Kidney (tissue), 14 donors: ENCODE measurements around the gene CKAP2L. TPM values are rescaled to one million over a fixed set of nuclear protein-coding genes. Genes with fewer than 3 reads are reported as not detected.

Experiments
- DNase-seq, 5 donors: peaks; one replicate each; pipeline ENCODE4 v3.0.0-alpha.2; 2013 to 2020
- FAIRE-seq: peaks from 2 replicates; lab custom pipeline; 2012; peaks lifted over from hg19 to GRCh38; lab: Jason Lieb, UNC
- H3K27ac ChIP-seq, 2 donors: one replicate each; pipeline ENCODE4 v1.7.0; 2013; ENCODE audit warnings: low read depth in 2 of 2, low read length in 2 of 2, inconsistent platforms in 1 of 2
- H3K27me3 ChIP-seq: one replicate; pipeline ENCODE4 v1.7.1; 2013; ENCODE audit warnings: low read length, inconsistent platforms; ENCODE audit not compliant: control insufficient read depth, insufficient read depth
- H3K36me3 ChIP-seq, 3 donors: one replicate each; pipeline versions ENCODE4 v1.7.0 to v1.7.1; 2013; ENCODE audit warnings: low read length in 3 of 3, control low read depth in 1 of 3, inconsistent platforms in 1 of 3; ENCODE audit not compliant: insufficient read depth in 3 of 3, control insufficient read depth in 2 of 3
- H3K4me1 ChIP-seq, 3 donors: one replicate each; pipeline versions ENCODE4 v1.7.0 to v1.7.1; 2013; ENCODE audit warnings: low read length in 3 of 3, inconsistent platforms in 1 of 3, low read depth in 1 of 3; ENCODE audit not compliant: control insufficient read depth in 2 of 3, insufficient read depth in 2 of 3
- H3K4me3 ChIP-seq, 3 donors: one replicate each; pipeline versions ENCODE4 v1.7.0 to v1.8.1; 2013; ENCODE audit warnings: low read length in 3 of 3, control low read depth in 1 of 3, inconsistent platforms in 1 of 3
- H3K9ac ChIP-seq, 3 donors: one replicate each; pipeline versions ENCODE4 v1.7.0 to v1.7.1; 2013; ENCODE audit warnings: low read length in 3 of 3, control low read depth in 1 of 3, inconsistent platforms in 1 of 3
- H3K9me3 ChIP-seq, 3 donors: one replicate each; pipeline versions ENCODE4 v1.7.0 to v1.7.1; 2013; ENCODE audit warnings: low read length in 3 of 3, control low read depth in 1 of 3, inconsistent platforms in 1 of 3; ENCODE audit not compliant: control insufficient read depth in 2 of 3, insufficient read depth in 1 of 3
- intact Hi-C: fragments of 100-400 bp; cut with DNase I; formaldehyde crosslinking; loops from one replicate; pipeline ENCODE4 v1.11.1; 2022
- polyA plus RNA-seq: library from polyadenylated mRNA; stranded (reverse); fragments of 350-450 nt; fragmentation: Illumina TruSeq; extraction: RNeasy Lipid Tissue Mini Kit (QIAGEN cat#74804); gene quantifications from one replicate; pipeline ENCODE4 v1.2.3, GENCODE V29; 2014; ENCODE audit warnings: low read depth, low replicate concordance; ENCODE audit not compliant: insufficient read depth
- total RNA-seq: library from RNA; stranded (reverse); fragmentation: NEBNext Ultra II Directional; extraction: Animal tissue kit (Norgen Biotek cat#: 25700); gene quantifications from one replicate; pipeline ENCODE4 v1.2.1, GENCODE V29; 2021
- TF ChIP-seq, protein P1 (sequence below): IDR thresholded peaks from 3 replicates; pipeline ENCODE4 v1.5.1; 2012; ENCODE audit warnings: mild to moderate bottlenecking, moderate library complexity, borderline replicate concordance; ENCODE audit not compliant: insufficient read depth; ENCODE audit errors: extremely low read depth
- donor health status: control.
- donor health status: control.
- donor health status: control.
- donor health status: control.
- donor health status: control.
- donor health status: DM: yes; HTN: yes; CAD: no.
- donor health status: Normal renal cell carcinoma (clear cell type).

The CKAP2L gene
- total and polyA plus RNA-seq, 2 donors from 2014 or later, result 0.88 TPM; not detected in 1

DNA sequence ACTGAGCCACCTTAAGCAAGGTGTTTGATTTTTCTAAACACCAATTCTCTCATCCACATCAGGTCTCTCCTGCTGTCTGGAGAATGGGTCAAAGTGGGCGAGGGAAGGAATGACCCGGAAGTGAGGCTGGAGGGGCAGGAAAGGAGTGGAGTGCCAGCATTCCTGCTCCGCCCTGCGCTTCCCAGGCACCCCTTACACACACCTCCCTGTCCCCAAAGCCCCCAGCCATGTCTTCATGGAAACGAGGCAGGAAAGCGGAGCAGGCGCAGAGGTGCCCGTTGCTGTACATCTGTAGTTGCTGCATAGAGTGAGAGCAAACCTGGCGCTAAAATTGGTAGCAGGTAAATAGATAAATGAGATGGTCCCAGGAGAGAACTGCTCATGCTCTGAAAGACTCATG lies 70.8 kb downstream of the CKAP2L start:
- Histone ChIP-seq H3K36me3 (no peaks in the 10 kb centered on the region), H3K4me1 (peaks cover 0 to 7% (median 0%) of the 10 kb centered on the region in 3 donors), H3K27ac (no peak overlapping the region), H3K9me3 (no peaks in the 10 kb centered on the region), H3K9ac (no peak overlapping the region), H3K27me3 (no peaks in the 10 kb centered on the region), H3K4me3 (no peak overlapping the region)
- DNase-seq (no peak), FAIRE-seq (no peak)
- intact Hi-C loops, result no loop called here
- TF ChIP-seq, protein P1, sequence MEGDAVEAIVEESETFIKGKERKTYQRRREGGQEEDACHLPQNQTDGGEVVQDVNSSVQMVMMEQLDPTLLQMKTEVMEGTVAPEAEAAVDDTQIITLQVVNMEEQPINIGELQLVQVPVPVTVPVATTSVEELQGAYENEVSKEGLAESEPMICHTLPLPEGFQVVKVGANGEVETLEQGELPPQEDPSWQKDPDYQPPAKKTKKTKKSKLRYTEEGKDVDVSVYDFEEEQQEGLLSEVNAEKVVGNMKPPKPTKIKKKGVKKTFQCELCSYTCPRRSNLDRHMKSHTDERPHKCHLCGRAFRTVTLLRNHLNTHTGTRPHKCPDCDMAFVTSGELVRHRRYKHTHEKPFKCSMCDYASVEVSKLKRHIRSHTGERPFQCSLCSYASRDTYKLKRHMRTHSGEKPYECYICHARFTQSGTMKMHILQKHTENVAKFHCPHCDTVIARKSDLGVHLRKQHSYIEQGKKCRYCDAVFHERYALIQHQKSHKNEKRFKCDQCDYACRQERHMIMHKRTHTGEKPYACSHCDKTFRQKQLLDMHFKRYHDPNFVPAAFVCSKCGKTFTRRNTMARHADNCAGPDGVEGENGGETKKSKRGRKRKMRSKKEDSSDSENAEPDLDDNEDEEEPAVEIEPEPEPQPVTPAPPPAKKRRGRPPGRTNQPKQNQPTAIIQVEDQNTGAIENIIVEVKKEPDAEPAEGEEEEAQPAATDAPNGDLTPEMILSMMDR, result no peak

DNA sequence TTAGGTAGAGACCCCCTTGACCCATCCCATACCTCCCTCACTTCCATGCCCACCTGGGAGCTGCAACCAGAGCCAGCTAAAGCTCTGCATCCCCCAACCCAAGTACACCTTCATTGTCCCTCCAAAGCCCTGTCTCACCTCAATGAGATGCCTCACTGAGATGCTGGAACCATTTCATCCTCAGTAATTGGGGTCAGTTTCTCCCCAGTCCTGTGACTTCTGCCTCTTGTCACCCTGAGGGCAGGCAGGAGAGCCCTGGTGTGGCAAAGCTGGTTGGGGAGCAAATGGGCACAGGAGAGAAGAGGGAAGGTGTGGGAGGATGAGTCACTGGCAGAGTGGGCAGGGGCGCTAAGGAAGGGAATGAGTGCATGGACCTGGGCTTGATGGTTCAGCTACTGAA lies 71.5 kb downstream of the CKAP2L start:
- Histone ChIP-seq H3K4me1 (peaks cover 0 to 7% (median 0%) of the 10 kb centered on the region in 3 donors), H3K36me3 (no peaks in the 10 kb centered on the region), H3K4me3 (no peak overlapping the region), H3K9ac (no peak overlapping the region), H3K27me3 (no peaks in the 10 kb centered on the region), H3K27ac (no peak overlapping the region), H3K9me3 (no peaks in the 10 kb centered on the region)
- intact Hi-C loops, result no loop called here
- FAIRE-seq (no peak), DNase-seq (no peak)
- TF ChIP-seq, protein P1, result no peak

DNA sequence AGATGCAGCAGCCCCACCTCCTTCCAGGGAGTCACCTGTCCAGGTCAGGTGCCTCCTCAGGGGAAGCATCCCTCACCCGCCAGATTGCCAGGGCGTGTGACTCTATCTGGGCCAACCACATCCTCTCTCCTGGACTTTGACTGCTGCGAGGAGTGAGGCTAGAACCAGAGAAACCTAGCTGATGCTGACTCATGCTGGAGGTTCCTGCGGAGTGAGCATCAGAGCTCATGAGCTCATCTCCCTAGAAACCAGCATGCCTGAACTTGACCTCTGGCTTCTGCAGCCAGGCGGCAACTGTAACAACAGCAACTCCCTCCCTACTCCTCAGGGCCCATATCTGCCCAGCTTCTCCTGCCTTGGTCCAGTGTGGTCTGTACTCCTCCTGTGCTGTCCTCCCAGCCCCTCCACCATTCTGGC lies 71.9 kb downstream of the CKAP2L start:
- Histone ChIP-seq H3K4me3 (no peak overlapping the region), H3K27ac (peak overlapping the region in 1 of 2 donors; percentile 27), H3K9me3 (no peaks in the 10 kb centered on the region), H3K4me1 (peaks cover 0 to 7% (median 0%) of the 10 kb centered on the region in 3 donors), H3K27me3 (no peaks in the 10 kb centered on the region), H3K9ac (no peak overlapping the region), H3K36me3 (no peaks in the 10 kb centered on the region)
- DNase-seq, result peak; percentile 64 to 83 (median 69)
- no peak for FAIRE-seq
- intact Hi-C loops, result no loop called here
- TF ChIP-seq, protein P1, result no peak

DNA sequence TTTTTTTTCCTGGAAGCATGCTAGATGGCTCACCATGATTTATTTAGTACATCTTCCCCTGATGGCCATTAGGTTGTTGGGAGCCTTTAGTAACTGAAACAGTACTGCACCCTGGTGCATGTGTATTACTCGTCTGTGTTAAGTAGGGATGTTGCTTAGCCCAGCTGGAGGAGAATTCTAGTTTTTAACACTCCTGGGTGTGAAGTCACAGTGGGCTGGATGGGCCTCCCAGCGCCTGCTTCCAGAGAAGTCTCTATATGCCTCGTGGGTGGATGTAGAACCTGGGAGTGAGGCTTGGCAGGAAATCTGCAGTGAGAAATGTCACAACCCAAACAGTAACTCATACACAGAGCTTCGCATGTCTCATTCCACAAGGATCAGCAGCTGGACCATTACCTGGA lies 72.5 kb downstream of the CKAP2L start:
- no peak overlapping the region for H3K9ac ChIP-seq
- H3K4me1 ChIP-seq, result peaks cover 0 to 7% (median 0%) of the 10 kb centered on the region in 3 donors
- intact Hi-C loops, result no loop called here
- TF ChIP-seq, protein P1, result no peak
- H3K9me3 ChIP-seq, result no peaks in the 10 kb centered on the region
- H3K27ac ChIP-seq, result peak overlapping the region in 1 of 2 donors; percentile 27
- H3K36me3 ChIP-seq, result no peaks in the 10 kb centered on the region
- H3K27me3 ChIP-seq, result no peaks in the 10 kb centered on the region
- no peak for DNase-seq
- FAIRE-seq, result no peak
- no peak overlapping the region for H3K4me3 ChIP-seq
